Eye (tissue), 1 donor: ENCODE data around the gene ETFBKMT.
"Not testable (repeated sequence)": the region's sequence is repeated elsewhere in the genome, so short reads cannot be mapped to it uniquely, and the experiment has no call there.

Source experiments
- DNase-seq: peaks from one replicate; pipeline ENCODE4 v3.0.0-alpha.2; 2015

ETFBKMT gene

DNA sequence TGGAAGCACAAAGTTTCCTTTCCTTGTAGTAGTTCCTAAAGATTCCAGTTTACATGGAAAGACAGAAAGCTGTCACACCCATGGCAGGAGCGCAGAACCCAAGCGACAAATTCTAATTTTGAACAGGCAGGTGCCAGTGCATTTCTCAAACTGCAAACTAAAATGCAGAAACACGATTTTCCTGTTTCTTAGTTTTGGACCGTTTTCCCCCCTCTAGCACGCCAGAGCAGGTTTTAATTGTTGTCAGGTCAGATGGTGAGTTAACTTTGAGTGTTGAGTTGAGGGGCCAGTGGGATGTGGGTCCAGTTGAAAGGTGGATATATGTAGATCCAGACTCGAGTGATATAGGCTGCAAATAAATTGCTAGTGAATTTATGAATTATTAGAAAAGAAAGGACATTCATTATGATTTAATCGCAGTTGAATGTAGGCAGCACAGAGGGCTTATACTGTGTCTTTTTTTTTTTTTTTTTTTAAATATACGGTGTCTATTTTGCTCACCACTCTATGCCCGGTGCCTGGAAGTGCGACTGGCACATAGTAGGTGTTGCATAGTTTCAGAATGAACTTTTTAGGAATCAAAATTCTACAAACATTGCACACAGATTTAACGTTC, 909 bp upstream of the ETFBKMT start:
- DNase-seq = no peak

DNA sequence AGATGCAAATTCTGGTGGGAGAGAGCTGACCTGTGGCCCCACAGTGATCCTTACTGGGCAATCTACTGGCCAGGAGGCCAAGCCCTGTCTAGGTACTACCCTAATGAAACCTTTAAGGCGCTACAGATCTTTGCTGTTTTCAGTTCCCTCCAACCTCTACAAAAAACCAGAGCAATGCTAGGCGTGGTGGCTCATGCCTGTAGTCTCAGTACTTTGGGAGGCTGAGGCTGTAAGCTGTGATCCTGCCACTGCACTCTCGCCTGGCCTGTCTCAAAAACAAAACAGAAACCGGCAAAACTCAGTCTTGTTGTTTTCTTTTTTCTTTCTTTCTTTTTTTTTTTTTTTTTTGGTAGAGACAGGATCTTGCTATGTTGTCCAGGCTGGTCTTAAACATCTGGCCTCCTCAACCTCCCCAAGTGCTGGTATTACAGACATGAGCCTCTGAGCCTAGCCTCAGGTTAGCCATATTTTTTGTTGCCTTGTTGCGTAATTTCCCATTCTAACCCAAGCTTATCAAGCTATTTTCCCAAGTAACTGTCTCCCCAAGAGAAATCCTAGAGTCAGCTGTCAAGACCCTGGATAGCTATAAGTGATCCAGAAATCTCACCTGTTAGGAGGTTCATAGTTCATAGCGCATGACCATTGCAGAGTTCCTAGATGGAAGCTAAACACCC, 2.8 kb downstream of the ETFBKMT start:
- DNase-seq = no peak

DNA sequence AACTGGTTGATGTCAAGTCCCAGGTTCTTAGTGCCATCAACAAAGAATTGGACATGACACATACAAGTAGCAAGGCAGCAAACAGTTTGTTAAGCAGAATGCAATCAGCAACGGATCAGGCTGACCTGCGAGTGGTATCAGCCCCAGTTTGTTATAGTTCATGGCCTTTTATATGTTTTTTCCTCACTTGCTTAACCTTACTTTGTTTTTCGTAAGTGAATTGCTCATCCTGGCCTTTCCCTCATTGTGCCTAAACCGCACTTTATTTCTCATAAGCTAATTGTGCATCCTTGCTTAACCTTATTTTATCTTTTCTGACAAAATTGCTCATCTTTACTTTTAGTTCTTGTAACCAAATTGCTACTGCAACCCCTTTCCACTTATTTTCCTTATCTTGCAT, 4.1 kb downstream of the ETFBKMT start:
- DNase-seq = no peak

DNA sequence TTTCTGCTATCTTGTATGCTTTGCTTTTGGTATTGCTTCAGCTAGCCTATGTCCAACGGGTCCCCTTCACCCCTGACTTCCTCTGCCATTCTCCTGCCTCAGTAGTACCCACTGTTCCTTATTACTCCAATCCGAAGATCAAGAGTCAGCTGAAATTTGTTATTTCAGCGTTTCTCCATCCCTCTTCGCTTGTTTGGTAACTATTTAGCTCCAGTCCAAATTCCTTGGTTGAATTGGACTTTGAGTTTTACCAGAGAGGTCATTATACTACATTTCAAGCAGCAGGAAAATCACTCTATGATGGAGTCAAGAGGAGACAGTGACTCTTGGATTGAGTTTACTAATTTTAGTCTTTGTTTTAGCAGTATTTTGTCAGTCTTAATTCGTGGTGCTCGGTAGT, 4.5 kb downstream of the ETFBKMT start:
- DNase-seq = no peak

DNA sequence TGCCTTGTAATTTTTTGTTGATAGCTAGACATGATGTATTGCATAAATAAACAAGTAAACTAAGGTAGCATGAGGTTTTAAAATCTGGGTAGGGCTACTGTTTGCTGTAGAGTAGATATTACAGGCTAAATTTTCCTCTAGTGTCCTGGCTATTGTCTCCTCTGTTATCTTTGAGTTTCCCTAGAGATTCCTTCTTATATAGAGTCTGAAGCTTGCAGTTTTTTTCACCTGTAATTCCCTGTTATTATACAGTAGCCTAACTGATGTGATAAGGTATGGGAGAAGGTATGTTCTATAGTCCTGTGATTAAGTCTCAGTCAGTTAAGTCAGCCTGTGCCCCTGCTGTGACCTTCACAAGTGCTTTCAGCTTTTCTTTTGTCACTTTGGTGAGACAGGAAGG, 9.5 kb downstream of the ETFBKMT start:
- no peak for DNase-seq

DNA sequence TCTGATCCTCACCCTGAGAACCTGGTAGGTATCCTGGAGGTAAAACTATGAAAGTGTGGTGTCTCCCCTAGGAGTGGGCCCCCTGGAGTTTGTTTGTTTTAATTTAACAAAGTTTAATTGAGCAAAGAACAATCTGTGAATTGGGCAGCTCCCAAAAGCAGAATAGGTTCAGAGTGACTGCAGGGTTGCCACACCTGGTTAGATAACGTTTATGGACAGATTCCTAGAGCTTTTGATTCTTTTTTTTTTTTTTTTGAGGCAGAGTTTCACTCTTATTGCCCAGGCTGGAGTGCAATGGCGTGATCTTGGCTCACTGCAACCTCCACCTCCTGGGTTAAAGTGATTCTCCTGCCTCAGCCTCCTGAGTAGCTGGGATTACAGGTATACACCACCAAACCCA, 10.1 kb downstream of the ETFBKMT start:
- not testable (repeated sequence) for DNase-seq

DNA sequence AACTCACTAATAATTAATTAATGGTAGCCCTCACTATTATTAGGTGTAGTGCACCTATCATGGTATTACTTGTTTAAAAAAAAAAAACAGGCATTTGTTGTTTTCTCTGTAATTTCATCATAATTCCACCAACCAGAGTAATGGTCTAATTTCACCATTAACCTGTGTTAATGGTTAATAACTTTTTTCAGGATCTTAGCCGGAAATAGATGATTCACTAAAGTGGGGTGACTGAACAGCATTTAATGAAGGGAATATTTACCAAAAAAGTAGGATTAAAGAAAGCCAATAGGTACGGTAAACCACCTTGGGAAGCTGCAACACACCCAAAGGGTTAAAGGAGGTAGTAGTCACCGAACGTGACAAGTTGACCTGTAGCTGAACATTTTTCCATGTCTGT, 13.0 kb downstream of the ETFBKMT start:
- no peak for DNase-seq

DNA sequence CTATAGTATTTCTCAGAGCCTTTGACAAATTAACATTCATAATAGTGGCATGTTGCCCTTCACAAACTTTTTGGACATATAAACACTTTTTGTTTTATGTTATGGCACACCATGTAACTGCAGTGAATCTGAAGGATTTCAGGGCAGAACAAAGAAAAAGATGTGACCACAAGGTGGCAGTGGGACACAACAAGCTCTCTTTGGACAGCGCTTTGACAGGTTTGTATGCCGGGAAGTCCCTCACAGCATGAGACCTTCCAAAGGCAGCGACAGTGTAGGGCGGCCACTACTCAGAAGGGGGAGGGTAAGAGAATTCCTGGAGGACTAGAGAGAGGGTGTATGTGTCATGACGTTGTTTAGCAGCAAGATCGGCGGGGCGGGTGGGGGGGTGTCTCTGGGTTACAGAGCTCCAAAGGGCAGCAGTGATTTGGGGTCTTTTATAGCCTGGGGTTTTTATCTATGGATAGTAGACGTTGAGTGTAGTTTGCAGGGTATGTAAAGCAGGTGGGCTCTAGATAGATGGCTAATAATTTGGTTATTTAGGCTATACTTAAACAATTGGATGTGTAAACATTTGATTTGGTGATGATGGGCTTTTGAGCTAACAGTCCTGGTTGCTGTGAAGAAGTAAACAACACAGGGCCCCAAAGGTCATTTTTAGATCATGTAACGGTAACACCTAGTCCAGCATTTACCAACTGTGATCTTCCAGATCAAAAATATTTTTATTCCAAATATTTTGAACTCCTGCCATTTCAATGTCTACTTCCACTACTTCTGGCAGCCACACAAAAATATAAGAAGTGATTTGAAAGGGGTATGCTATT, 22.9 kb downstream of the ETFBKMT start:
- DNase-seq = peak; percentile 71

DNA sequence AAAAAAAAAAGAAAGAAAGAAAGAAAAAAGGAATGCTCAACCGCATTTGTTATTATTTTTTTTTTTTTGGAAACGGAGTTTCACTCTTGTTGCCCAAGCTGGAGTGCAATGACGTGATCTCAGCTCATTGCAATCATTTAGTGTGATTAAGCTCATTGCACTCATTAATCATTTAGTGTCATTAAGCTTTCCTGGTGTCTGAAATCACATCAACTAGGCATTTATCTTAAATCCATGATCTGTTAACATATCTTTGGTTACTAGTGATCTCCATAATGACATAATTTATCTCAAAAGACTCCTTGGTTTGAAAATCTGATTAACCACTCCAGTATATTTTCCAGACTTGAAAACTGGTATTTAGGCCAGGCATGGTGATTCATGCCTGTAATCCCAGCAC, 26.3 kb downstream of the ETFBKMT start:
- DNase-seq = no peak

DNA sequence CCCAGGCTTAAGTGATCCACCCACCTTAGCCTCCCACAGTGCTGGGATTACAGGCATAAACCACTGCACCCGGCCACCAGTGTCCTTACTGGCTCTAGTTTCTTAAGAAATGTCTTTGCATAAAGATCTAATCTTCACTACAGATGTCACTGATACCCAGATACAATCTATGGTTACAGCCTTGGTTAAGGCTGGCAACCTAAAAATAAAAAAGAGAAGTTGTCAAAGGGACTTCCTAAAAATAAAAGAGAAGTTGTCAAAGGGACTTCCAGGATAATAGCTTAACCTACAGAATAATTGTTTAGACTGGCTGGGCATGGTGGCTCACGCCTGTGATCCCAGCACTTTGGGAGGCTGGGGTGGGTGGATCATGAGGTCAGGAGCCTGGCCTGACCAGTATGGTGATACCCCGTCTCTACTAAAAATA, 27.6 kb downstream of the ETFBKMT start:
- no peak for DNase-seq

DNA sequence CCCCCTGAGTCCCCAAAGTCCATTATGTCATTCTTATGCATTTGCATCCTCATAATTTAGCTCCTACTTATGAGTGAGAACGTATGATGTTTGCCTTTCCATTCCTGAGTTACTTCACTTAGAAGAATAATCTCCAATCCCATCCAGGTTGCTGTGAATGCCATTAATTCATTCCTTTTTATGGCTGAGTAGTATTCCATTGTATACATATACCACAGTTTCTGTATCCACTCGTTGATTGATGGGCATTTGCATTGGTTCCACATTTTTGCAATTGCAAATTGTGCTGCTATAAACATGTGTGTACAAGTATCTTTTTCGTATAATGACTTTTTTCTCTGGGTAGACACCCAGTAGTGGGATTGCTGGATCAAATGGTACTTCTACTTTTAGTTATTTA, 30.4 kb downstream of the ETFBKMT start:
- DNase-seq = not testable (repeated sequence)

DNA sequence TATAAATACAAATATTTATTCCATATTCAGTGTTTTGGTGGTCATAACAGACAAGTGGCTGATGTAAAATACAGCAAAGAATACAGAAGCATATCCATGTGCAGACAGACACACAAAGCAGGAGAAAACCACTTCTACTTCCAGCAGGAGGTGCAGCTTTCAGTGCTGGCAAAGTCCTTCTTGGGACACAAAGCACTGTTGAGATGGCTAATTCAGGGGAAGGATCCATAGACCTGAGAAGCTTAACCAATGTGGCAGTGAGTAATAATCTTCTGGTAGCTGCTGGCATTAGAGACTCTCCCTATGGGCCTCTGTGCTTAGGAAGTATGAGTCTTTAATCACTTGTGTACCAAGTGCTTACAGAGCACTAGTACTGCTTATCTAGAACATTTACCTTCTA, 42.6 kb downstream of the ETFBKMT start:
- DNase-seq = peak; percentile 13

DNA sequence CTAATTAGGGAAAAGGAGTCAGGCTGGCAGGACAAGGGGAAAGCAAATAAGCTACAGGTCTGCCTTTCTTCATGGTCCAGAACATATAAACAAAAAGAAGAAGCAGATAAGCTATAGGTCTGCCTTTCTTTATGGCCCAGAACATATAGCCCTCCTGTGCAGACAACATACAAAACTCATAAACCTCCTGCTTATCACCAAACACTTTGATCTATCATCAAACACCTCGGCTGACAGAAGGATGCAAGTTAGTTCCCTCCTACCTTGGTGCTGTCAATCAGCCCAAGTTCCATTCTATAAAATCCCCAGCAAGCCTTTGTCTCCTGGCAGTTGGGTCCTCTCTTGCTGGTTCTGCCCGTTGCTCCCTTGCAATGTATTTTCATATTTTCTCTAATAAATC, 46.1 kb downstream of the ETFBKMT start:
- no peak for DNase-seq

DNA sequence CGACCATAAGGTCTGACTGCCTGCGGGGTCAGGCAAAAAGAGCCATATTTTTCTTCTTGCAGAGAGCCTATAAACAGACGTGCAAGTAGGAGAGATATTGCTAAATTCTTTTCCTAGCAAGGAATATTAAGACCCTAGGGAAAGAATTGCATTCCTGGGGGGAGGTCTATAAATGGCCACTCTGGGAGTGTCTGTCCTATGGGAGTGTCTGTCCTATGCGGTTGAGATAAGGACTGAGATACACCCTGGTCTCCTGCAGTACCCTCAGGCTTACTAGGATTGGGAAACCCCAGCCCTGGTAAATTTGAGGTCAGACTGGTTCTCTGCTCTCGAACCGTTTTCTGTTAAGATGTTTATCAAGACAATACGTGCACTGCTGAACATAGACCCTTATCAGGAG, 48.6 kb downstream of the ETFBKMT start:
- DNase-seq = not testable (repeated sequence)

DNA sequence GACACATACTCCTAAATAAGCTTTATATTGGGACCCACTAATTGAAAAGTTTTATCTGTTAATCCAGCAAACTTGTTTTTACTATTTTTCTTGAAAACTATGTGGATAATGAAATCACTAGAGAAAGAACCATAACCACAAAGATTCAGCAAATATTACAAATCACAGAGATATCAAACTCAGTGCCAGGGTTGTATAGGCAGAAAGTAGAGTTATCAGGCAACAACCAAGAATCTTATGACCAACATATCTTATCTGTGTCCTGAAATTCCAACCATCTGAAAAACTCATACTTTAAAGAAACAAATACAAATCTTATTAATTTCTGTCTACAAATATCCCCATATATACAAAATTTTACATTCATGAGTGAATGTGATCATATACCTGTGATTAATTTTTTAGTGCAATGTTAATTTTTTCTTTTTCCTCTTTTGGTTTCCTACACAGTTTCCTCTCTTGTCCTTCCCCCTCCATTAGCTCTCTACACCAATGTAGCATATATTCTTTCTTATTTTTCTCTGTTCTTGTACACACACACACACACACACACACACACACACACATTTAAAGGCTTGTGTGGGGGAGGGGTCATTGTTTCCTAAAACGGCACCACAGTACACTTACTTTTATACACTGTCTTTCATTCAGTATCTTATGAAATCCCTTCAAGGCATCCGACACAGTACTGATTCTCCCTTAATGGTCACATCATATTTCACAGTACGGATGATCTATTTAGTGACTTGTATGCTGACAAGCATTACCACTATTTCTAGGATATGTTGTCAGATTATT, 50.7 kb downstream of the ETFBKMT start:
- no peak for DNase-seq

DNA sequence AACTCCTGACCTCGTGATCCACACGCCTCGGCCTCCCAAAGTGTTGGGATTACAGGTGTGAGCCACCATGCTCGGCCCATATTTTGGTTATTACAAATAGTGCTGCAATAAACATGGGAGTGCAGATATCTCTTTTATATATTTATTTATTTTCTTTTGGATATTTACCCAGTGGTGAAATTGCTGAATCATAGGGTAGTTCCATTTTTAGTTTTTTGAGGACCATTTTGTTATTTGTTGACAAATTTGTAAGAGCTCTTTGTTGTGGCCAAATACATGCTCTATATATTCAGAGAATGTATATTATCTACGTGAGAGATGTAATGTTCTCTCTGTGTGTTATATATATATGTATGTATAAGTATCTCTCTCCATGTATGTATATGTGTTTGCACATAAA, 53.4 kb downstream of the ETFBKMT start:
- no peak for DNase-seq

DNA sequence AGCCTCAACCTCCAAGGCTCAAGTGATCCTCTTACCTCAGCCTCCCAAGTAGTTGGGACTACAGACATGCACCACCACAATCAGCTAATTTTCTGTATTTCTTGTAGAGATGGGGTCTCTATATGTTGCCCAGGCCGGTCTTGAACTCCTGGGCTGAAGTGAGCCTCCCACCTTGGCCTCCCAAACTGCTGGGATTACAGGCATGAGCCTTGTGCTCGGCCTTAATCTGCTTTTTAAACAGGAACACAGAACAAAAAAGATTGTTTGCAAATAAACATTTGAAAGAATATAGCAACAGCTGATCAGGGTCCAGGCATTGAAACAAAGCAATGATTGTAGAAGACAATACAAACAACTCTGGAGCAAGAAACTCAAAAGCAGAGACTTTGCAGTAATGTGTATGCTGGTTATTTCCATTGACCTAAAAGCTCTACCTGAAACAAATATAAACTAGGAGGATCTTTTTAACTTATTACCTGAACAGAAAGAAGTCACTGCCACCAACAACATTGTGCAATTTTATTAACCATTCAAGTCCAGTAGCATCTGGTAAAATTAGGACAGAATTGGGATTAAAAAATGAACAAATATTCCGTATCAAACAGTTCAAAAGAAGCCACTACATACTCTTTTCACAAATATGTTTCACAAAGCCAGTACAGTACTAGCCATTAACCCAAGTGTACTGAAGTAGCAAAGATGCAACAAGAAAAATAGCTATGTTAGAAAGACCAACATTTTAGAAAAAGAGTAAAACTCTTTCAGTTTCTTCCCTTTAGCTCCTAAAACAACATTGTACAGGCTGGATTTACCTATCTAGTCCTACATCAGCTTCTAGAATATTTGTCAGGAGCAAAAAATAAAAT, 55.2 kb downstream of the ETFBKMT start:
- DNase-seq = no peak

DNA sequence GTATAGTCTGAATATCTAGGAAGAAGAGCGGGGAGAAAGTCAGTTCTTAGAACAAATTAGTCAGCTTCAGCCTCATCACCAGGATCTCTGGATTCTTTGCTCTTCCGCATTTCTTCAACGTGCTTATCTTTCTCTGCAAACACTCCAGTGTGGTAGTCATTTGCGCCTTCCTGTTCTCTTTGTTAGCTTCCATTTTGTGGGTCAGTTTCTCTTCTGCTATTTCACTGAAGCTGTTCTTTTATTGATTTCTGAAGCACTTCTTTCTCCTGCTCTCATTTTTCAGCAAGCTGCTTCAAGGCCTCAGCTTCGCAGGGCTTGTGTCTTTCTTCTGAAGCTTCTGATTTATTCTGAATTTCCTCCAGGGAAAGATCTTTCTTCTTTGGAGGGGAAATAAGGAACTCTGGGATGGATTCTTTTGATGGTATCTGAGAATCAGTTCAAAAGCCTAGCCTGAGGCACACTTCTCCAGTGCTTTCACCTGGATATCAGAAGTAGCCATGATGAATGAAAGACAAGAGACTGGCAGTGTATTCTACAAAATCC, 55.9 kb downstream of the ETFBKMT start:
- no peak for DNase-seq

DNA sequence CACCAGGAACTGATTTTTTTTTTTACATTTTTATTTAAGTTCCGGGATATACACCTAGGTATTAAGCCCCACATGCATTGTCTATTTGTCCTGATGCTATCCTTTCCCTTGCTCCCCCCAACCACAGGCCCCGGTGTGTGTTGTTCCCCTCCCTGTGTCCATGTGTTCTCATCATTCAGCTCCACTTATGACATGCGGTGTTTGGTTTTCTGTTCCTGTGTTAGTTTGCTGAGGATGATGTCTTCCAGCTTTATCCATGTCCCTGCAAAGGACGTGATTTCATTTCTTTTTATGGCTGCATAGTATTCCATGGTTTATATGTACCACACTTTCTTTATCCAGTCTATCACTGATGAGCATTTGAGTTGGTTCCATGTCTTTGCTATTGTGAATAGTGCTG, 57.5 kb downstream of the ETFBKMT start:
- DNase-seq = not testable (repeated sequence)

DNA sequence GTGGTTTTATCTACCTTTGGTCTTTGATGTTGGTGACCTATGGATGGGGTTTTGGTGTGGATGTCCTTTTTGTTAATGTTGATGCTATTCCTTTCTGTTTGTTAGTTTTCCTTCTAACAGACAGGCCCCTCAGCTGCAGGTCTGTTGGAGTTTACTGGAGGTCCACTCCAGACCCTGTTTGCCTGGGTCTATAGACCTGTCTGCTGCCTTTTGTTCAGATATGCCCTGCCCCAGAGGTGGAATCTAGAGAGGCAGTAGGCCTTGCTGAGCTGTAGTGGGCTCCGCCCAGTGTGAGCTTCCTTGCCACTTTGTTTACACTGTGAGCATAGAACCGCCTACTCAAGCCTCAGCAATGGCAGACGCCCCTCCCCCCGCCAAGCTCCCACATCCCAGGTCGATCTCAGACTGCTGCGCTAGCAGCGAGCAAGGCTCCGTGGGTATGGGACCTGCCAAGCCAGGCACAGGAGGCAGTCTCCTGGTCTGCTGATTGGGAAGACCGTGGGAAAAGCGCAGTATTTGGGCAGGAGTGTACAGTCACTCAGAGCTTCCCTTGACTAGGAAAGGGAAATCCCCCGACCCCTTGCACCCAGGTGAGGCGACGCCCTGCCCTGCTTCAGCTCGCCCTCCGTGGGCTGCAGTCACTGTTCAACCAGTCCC, 59.2 kb downstream of the ETFBKMT start:
- DNase-seq = not testable (repeated sequence)

DNA sequence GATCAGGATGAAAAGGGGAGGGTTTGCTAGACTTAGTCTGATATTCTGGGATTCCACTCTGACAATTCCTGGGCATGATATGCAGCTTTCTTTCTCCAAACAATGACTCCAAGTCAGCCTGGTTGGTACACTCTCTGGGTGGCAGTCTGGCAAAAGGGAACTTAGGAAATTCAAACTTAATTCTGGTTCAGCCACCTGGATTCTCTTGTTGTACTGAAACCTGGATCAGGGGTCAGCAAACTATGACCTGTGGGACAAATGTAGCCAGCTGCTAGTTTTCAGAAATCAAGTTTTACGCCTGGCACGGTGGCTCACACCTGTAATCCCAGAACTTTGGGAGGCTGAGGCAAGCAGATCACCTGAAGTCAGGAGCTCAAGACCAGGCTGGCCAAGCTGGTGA, 63.1 kb downstream of the ETFBKMT start:
- DNase-seq = no peak
